ENCODE data around the gene GALNT7.

GALNT7 gene

GRCh38 chr4:173243917-173244658, 75.5 kb downstream of the GALNT7 start:
- no peak for TF ChIP-seq CTCF (IDR thresholded peaks at IDR 0.05; ENCODE audit: low read depth, low read length)
- no peak for DNase-seq (ENCODE audit: extremely low read depth, low read depth)

DNA sequence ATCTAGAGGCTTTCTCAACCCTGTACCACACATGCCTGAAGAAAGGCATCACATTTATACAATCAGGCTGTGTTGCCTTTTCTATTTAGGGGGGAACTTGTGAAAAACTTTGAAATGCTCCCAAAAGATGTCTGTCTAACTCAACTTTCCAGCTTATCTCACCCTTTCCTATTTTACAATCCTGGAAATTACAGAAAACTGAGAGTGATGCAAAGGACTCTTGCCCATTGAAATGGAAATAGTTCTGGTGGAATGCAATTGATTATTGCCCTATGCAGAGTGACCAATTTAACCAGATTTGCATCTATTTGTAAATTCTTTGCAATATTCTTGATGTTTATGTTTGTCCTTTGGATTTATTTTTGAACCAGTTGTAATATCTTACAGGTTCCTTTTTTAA, 77.3 kb downstream of the GALNT7 start:
- no peak for TF ChIP-seq CTCF (IDR thresholded peaks at IDR 0.05; ENCODE audit: low read depth, low read length)
- no peak for DNase-seq (ENCODE audit: extremely low read depth, low read depth)

- no peak for DNase-seq (ENCODE audit: extremely low read depth, low read depth)
- TF ChIP-seq CTCF (IDR thresholded peaks at IDR 0.05; ENCODE audit: low read depth, low read length), result no peak
These were observed 78.1 kb downstream of the GALNT7 start for GRCh38 chr4:173246719-173247118.

GRCh38 chr4:173247321-173247720, 78.7 kb downstream of the GALNT7 start:
- no peak for DNase-seq (ENCODE audit: extremely low read depth, low read depth)
- no peak for TF ChIP-seq CTCF (IDR thresholded peaks at IDR 0.05; ENCODE audit: low read depth, low read length)

- DNase-seq (ENCODE audit: extremely low read depth, low read depth), result no peak
- no peak for TF ChIP-seq CTCF (IDR thresholded peaks at IDR 0.05; ENCODE audit: low read depth, low read length)
These were observed 80.1 kb downstream of the GALNT7 start for GRCh38 chr4:173248690-173249089.

GRCh38 chr4:173252024-173252935, 83.7 kb downstream of the GALNT7 start:
- DNase-seq (ENCODE audit: extremely low read depth, low read depth), result peak; percentile 56
- no peak for TF ChIP-seq CTCF (IDR thresholded peaks at IDR 0.05; ENCODE audit: low read depth, low read length)

- no peak for DNase-seq (ENCODE audit: extremely low read depth, low read depth)
- TF ChIP-seq CTCF (IDR thresholded peaks at IDR 0.05; ENCODE audit: low read depth, low read length), result no peak
These were observed 85.0 kb downstream of the GALNT7 start for GRCh38 chr4:173253561-173253960.
